K562 (cell line): ENCODE results near the gene ZC3H10. TPM values are rescaled to one million over a fixed set of nuclear protein-coding genes. Genes with fewer than 3 reads are reported as not detected.

ENCODE experiments used
- CEBPG ChIP-seq, 3 experiments: fragments of 200-800 bp in 1 of 3; sonication (Bioruptor generic) in 1 of 3; sonication (generic) in 1 of 3; formaldehyde crosslinking in 1 of 3; IDR thresholded peaks in 2 of 3; conservative IDR thresholded peaks in 1 of 3; 2 replicates each; pipeline versions ENCODE4 v1.6.1 to v1.8.0; 2016 to 2022; ENCODE audit warnings: missing compliant biosample characterization in 2 of 3, missing genetic modification characterization in 2 of 3, mild to moderate bottlenecking in 1 of 3, missing genetic modification reagents in 1 of 3
- EP400 ChIP-seq: fragments of 450-650 bp; IDR thresholded peaks from 2 replicates; pipeline ENCODE4 v1.6.1; 2017; ENCODE audit warnings: antibody characterized with exemption, mild to moderate bottlenecking, moderate library complexity
- FOXJ2 ChIP-seq: fragments of 200-800 bp; sonication (Bioruptor generic); IDR thresholded peaks from 2 replicates; pipeline ENCODE4 v1.6.1; 2016; ENCODE audit warnings: missing genetic modification characterization, missing compliant biosample characterization
- GTF2A2 ChIP-seq: IDR thresholded peaks from 2 replicates; pipeline ENCODE4 v1.6.1; 2016; ENCODE audit warnings: mild to moderate bottlenecking, missing genetic modification characterization, missing compliant biosample characterization
- HNRNPK ChIP-seq: fragments of 200-400 bp; formaldehyde crosslinking; IDR thresholded peaks from one replicate; pipeline ENCODE4 v1.6.1; 2018; ENCODE audit warnings: mild to moderate bottlenecking, low read depth, low read length; ENCODE audit not compliant: poor library complexity, severe bottlenecking
- L3MBTL2 ChIP-seq: fragments of 450-650 bp; IDR thresholded peaks from 2 replicates; pipeline ENCODE4 v1.6.1; 2016; ENCODE audit warnings: mild to moderate bottlenecking, moderate library complexity
- MCM5 ChIP-seq: fragments of 450-650 bp; IDR thresholded peaks from 2 replicates; pipeline ENCODE4 v1.6.1; 2016; ENCODE audit warnings: low read depth
- POLR2A ChIP-seq: fragments of 450-650 bp; conservative IDR thresholded peaks from 2 replicates; pipeline ENCODE4 v1.6.1; 2016
- SRSF3 ChIP-seq: fragments of 200-400 bp; formaldehyde crosslinking; IDR thresholded peaks from 2 replicates; pipeline ENCODE4 v1.6.1; 2016; ENCODE audit warnings: mild to moderate bottlenecking, low read length, moderate library complexity; ENCODE audit not compliant: insufficient read depth
- TEAD4 ChIP-seq, 2 experiments: sonication (generic) in 1 of 2; formaldehyde crosslinking in 1 of 2; IDR thresholded peaks; 2 replicates each; pipeline versions ENCODE4 v1.6.1 to v1.8.0; 2012 to 2022; ENCODE audit warnings: borderline replicate concordance in 1 of 2, inconsistent platforms in 1 of 2, low read length in 1 of 2, mild to moderate bottlenecking in 1 of 2, missing genetic modification reagents in 1 of 2
- TGIF2 ChIP-seq: sonication (generic); formaldehyde crosslinking; IDR thresholded peaks from 2 replicates; pipeline ENCODE4 v1.8.1; 2022; ENCODE audit warnings: mild to moderate bottlenecking, missing genetic modification reagents, moderate library complexity
- ZBTB1 ChIP-seq: sonication (generic); formaldehyde crosslinking; IDR thresholded peaks from 2 replicates; pipeline ENCODE4 v1.8.1; 2023; ENCODE audit warnings: missing genetic modification reagents, low read depth, mild to moderate bottlenecking, borderline replicate concordance
- ZNF263 ChIP-seq: sonication (generic); formaldehyde crosslinking; IDR thresholded peaks from 2 replicates; pipeline ENCODE4 v1.8.0; 2022; ENCODE audit warnings: mild to moderate bottlenecking, missing genetic modification reagents, borderline replicate concordance
- ZNF444 ChIP-seq: fragments of 250-450 bp; sonication (Bioruptor Pico); IDR thresholded peaks from 2 replicates; pipeline ENCODE4 v1.4.0; 2020; ENCODE audit warnings: mild to moderate bottlenecking, moderate library complexity
- ZNF695 ChIP-seq: fragments of 450-650 bp; formaldehyde crosslinking; IDR thresholded peaks from 2 replicates; pipeline ENCODE4 v1.4.0; 2020; ENCODE audit warnings: mild to moderate bottlenecking, moderate library complexity
- ZNF75A ChIP-seq: fragments of 450-650 bp; formaldehyde crosslinking; IDR thresholded peaks from 2 replicates; pipeline ENCODE4 v1.4.0; 2020; ENCODE audit warnings: mild to moderate bottlenecking
- polyA plus RNA-seq, 8 experiments: library from polyadenylated mRNA; depleted of rRNA in 4 of 8; stranded (reverse) in 5 of 8; unstranded in 3 of 8; fragments of >200 nt; fragmentation: Nextera tagmentation in 2 of 8; fragmentation: Illumina TruSeq in 1 of 8; extraction: Ambion mirVana in 2 of 8; extraction: Trizol in 1 of 8; gene quantifications; 2 replicates each; pipeline versions ENCODE4 v1.2.1 to v1.2.3, GENCODE V29; 2011 to 2014; ENCODE audit warnings: inconsistent platforms in 1 of 8, missing spikeins in 1 of 8
- total RNA-seq, 7 experiments: library from RNA; depleted of rRNA in 6 of 7; stranded (reverse); fragments of >200 nt in 6 of 7; fragmentation: Illumina TruSeq in 2 of 7; extraction: Trizol in 2 of 7; gene quantifications; 2 replicates each; pipeline versions ENCODE4 v1.2.1 to v1.2.3, GENCODE V29; 2011 to 2021; ENCODE audit warnings: low replicate concordance in 1 of 7
- TF ChIP-seq, protein P1 (sequence below): sonication (generic); formaldehyde crosslinking; IDR thresholded peaks from 2 replicates; pipeline ENCODE4 v1.8.1; 2022; ENCODE audit warnings: missing genetic modification reagents
- TF ChIP-seq, protein P2 (sequence below): sonication (generic); formaldehyde crosslinking; IDR thresholded peaks from 2 replicates; pipeline ENCODE4 v1.8.0; 2023; ENCODE audit warnings: mild to moderate bottlenecking, missing genetic modification reagents
- TF ChIP-seq, protein P3 (sequence below), 3 experiments: IDR thresholded peaks in 2 of 3; conservative IDR thresholded peaks in 1 of 3; 2 replicates each; pipeline ENCODE4 v1.5.1; 2011 to 2012; ENCODE audit warnings: low read length in 3 of 3, mild to moderate bottlenecking in 3 of 3, control low read depth in 2 of 3, improper control_type of control experiment in 1 of 3, inconsistent platforms in 1 of 3, low read depth in 1 of 3, mixed read lengths in 1 of 3, moderate library complexity in 1 of 3; ENCODE audit not compliant: insufficient read depth in 2 of 3
- TF ChIP-seq, protein P4 (sequence below): sonication (generic); formaldehyde crosslinking; IDR thresholded peaks from 2 replicates; pipeline ENCODE4 v1.4.0; 2020; ENCODE audit warnings: mild to moderate bottlenecking, missing genetic modification reagents

Gene ZC3H10
- total and polyA plus RNA-seq, 9 of the 15 experiments (the other 6 are each of a cell fraction or from before 2014, with no cell fraction given) = 0.31 to 4.1 (median 1.6) TPM

DNA sequence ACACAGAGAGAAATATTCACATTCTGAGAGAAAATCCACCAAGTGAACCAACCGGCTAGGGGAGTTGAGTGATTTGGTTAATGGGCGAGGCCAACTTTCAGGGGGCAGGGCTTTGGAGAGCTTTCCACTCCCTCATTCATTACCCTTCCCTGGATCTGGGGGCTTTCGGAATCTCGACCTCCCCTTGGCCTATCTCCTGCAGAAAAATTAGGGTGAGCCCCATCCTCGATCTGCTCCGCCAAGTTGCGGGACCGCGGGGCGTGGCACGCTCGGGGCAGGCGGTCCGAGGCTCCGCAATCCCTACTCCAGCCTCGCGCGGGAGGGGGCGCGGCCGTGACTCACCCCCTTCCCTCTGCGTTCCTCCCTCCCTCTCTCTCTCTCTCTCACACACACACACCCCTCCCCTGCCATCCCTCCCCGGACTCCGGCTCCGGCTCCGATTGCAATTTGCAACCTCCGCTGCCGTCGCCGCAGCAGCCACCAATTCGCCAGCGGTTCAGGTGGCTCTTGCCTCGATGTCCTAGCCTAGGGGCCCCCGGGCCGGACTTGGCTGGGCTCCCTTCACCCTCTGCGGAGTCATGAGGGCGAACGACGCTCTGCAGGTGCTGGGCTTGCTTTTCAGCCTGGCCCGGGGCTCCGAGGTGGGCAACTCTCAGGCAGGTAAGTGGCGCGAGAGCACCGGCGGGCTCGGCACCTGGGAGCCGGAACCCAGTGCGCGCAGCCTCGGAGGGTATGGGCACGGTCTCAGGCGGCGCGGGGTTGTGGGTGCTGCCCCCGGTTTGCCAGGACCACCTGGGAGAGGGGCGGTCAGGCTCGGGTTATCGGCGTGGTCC, 38.1 kb upstream of the ZC3H10 start, which contains the start of gene ERBB3 (continued):
- TF ChIP-seq ZNF75A (CRISPR knock-in tag) = no peak
- TF ChIP-seq HNRNPK = no peak
- no peak for TF ChIP-seq SRSF3
- no peak for TF ChIP-seq MCM5
- TF ChIP-seq, protein P1, sequence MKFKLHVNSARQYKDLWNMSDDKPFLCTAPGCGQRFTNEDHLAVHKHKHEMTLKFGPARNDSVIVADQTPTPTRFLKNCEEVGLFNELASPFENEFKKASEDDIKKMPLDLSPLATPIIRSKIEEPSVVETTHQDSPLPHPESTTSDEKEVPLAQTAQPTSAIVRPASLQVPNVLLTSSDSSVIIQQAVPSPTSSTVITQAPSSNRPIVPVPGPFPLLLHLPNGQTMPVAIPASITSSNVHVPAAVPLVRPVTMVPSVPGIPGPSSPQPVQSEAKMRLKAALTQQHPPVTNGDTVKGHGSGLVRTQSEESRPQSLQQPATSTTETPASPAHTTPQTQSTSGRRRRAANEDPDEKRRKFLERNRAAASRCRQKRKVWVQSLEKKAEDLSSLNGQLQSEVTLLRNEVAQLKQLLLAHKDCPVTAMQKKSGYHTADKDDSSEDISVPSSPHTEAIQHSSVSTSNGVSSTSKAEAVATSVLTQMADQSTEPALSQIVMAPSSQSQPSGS (CRISPR knock-in tag) = no peak
- TF ChIP-seq L3MBTL2 = peak; percentile 89
- TF ChIP-seq, protein P2, sequence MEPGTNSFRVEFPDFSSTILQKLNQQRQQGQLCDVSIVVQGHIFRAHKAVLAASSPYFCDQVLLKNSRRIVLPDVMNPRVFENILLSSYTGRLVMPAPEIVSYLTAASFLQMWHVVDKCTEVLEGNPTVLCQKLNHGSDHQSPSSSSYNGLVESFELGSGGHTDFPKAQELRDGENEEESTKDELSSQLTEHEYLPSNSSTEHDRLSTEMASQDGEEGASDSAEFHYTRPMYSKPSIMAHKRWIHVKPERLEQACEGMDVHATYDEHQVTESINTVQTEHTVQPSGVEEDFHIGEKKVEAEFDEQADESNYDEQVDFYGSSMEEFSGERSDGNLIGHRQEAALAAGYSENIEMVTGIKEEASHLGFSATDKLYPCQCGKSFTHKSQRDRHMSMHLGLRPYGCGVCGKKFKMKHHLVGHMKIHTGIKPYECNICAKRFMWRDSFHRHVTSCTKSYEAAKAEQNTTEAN = 0 out of 2 replicates have a peak, but pooled peaks have one; percentile 83
- no peak for TF ChIP-seq TGIF2 (CRISPR knock-in tag)
- peak; percentile 97 for TF ChIP-seq ZNF444
- TF ChIP-seq FOXJ2 = no peak
- no peak; the same call in none of the 2 replicates for TF ChIP-seq ZNF263 (CRISPR knock-in tag)
- no peak for TF ChIP-seq ZBTB1
- TF ChIP-seq, protein P3, sequence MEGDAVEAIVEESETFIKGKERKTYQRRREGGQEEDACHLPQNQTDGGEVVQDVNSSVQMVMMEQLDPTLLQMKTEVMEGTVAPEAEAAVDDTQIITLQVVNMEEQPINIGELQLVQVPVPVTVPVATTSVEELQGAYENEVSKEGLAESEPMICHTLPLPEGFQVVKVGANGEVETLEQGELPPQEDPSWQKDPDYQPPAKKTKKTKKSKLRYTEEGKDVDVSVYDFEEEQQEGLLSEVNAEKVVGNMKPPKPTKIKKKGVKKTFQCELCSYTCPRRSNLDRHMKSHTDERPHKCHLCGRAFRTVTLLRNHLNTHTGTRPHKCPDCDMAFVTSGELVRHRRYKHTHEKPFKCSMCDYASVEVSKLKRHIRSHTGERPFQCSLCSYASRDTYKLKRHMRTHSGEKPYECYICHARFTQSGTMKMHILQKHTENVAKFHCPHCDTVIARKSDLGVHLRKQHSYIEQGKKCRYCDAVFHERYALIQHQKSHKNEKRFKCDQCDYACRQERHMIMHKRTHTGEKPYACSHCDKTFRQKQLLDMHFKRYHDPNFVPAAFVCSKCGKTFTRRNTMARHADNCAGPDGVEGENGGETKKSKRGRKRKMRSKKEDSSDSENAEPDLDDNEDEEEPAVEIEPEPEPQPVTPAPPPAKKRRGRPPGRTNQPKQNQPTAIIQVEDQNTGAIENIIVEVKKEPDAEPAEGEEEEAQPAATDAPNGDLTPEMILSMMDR (IDR thresholded peaks at IDR 0.05 in 2 of 3, conservative IDR thresholded peaks at IDR 0.05 in 1 of 3; ENCODE audit: insufficient read depth in 2 of 3, low read depth in 1 of 3, low read length in 3 of 3) = no peak; a peak in 1 of 6 replicates
- TF ChIP-seq, protein P4, sequence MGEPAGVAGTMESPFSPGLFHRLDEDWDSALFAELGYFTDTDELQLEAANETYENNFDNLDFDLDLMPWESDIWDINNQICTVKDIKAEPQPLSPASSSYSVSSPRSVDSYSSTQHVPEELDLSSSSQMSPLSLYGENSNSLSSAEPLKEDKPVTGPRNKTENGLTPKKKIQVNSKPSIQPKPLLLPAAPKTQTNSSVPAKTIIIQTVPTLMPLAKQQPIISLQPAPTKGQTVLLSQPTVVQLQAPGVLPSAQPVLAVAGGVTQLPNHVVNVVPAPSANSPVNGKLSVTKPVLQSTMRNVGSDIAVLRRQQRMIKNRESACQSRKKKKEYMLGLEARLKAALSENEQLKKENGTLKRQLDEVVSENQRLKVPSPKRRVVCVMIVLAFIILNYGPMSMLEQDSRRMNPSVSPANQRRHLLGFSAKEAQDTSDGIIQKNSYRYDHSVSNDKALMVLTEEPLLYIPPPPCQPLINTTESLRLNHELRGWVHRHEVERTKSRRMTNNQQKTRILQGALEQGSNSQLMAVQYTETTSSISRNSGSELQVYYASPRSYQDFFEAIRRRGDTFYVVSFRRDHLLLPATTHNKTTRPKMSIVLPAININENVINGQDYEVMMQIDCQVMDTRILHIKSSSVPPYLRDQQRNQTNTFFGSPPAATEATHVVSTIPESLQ (CRISPR knock-in tag) = peak; percentile 55; the same call in 1 of the 2 replicates
- TF ChIP-seq POLR2A = peak; percentile 36; the same call in 1 of the 2 replicates
- no peak; the same call in 1 of the 2 replicates for TF ChIP-seq TEAD4 (IDR thresholded peaks at IDR 0.05; ENCODE audit: low read length)
- TF ChIP-seq TEAD4 (CRISPR knock-in tag; IDR thresholded peaks at IDR 0.05; ENCODE audit: borderline replicate concordance) = peak; percentile 28; the same call in 1 of the 2 replicates
- no peak for TF ChIP-seq ZNF695
- TF ChIP-seq CEBPG (CRISPR knock-in tag; IDR thresholded peaks at IDR 0.05) = no peak
- no peak for TF ChIP-seq CEBPG (tag; conservative IDR thresholded peaks at IDR 0.05 in 1 of 2, IDR thresholded peaks at IDR 0.05 in 1 of 2)
- TF ChIP-seq EP400 = no peak; the same call in 1 of the 2 replicates
- TF ChIP-seq GTF2A2 (tag) = no peak
